Muscle of leg (tissue), 11 donors: ENCODE data around the gene BRF1. TPM values are rescaled to one million over a fixed set of nuclear protein-coding genes. Genes with fewer than 3 reads are reported as not detected.

Experiments used
- DNase-seq: peaks from one replicate; pipeline ENCODE4 v3.0.0; 2013
- H3K27ac ChIP-seq: one replicate; pipeline ENCODE4 v1.5.1; 2013; ENCODE audit warnings: mild to moderate bottlenecking, low read length, control low read depth
- H3K27me3 ChIP-seq: one replicate; pipeline ENCODE4 v1.6.1; 2013; ENCODE audit warnings: low read length; ENCODE audit not compliant: control insufficient read depth, insufficient read depth
- H3K36me3 ChIP-seq: one replicate; pipeline ENCODE4 v1.6.1; 2013; ENCODE audit warnings: low read length; ENCODE audit not compliant: control insufficient read depth, insufficient read depth
- H3K4me1 ChIP-seq: one replicate; pipeline ENCODE4 v1.6.1; 2013; ENCODE audit warnings: low read length; ENCODE audit not compliant: control insufficient read depth, insufficient read depth
- H3K4me3 ChIP-seq: one replicate; pipeline ENCODE4 v1.5.1; 2013; ENCODE audit warnings: low read length, control low read depth
- H3K9me3 ChIP-seq: replicated peaks from 2 replicates; pipeline ENCODE4 v1.6.1; 2013; ENCODE audit warnings: low read depth, low read length; ENCODE audit not compliant: control insufficient read depth
- WGBS: methylation state at CpG from one replicate; pipeline ENCODE4 v1.1.5; 2013; ENCODE audit warnings: missing lambda C conversion rate; ENCODE audit not compliant: insufficient coverage; 5-methylcytosine and 5-hydroxymethylcytosine counted together
- polyA plus RNA-seq, 8 donors: library from polyadenylated mRNA; unstranded; fragments of 120-200 nt; gene quantifications; one replicate each; pipeline versions ENCODE4 v1.2.1 to v1.2.3, GENCODE V29; 2013; ENCODE audit warnings: inconsistent platforms in 1 of 8, low replicate concordance in 1 of 8; ENCODE audit not compliant: insufficient read length in 8 of 8, insufficient read depth in 1 of 8
- total RNA-seq: library from RNA; stranded (reverse); fragments of 120-200 nt; gene quantifications from one replicate; pipeline ENCODE4 v1.2.4, GENCODE V29; 2013

The BRF1 gene
- total and polyA plus RNA-seq, 9 donors = 25.3 to 31.3 (median 28.1) TPM

DNA sequence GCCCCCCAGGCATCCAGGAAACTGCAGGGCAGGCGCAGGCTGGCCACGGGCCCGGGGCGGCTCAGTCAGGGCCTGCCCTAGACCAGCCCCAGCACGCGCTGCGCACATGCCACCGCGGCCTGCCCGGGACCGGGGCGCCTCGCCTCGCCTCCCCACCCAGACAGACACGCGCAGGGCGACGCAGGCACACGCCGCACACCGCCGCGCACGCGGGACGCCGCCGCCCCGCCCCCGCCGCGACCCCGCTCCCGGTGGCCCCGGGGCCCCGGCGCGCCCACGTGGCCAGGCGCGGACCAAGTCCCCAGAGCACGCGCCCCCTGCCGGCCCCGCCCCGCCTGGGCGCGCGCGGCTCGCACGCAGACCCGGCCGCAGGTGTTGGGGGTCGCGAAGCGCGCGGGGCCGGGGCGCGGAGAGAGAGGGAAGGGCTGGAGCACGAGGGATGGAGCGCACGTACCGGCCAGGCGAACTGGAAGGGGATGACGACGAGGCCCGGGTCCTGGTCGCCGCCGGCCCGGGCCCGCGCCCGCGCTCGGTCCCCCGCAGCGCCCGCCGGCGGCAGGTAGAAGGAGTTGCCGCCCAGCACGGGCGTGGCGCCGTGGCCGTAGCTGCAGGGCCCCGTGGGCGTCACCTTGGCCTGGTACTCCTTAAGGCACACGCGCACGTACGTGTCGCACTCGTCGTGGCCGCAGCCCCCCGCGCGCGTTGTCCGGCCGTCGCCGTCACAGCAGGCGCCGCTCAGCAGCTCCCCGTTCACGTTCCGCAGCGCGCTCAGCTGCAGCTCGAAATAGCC lies 133.3 kb downstream of the BRF1 start:
- Histone ChIP-seq H3K9me3 (no peaks in the 10 kb centered on the region), H3K27ac (no peak overlapping the region), H3K27me3 (peaks cover 30% of the 10 kb centered on the region), H3K4me1 (peaks cover 79% of the 10 kb centered on the region), H3K36me3 (no peaks in the 10 kb centered on the region), H3K4me3 (peak overlapping the region; percentile 27)
- WGBS = 2% methylated on average over 109 of the region's 116 CpGs
- peak; percentile 58 for DNase-seq

DNA sequence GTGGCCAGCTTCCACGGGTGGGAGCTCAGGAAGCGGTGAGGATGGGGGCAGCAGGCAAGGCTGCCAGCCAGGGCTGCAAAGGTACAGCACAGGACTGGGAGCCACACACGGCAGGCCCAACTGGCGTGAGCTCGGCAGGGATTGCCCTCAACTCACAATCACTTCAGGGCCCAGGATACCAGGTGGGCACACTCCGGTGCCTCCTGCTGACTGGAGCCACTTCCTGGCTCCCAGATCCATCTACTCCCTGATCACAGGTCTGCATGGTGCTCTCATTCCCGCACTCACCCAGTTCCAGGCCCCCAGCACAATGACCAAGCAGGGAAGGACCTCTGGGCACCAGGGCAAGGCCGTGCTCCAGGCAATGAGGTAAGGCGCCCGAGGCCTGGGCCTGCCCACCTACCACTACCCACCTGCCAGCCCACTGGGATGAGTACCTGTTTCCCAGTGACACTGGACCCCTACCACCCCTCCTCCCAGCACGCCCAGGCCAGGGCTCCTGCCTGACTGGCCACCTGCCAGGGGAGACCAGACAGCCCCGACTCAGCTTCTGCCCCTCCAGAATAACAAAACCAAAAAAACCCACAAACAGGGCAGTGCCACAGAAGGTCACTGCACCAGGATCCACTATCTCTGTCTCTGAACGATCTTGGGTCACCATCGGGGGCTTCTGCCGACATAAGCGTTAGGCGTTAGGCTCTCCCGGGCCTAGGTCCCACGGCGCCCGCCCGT lies 134.1 kb downstream of the BRF1 start:
- H3K4me3 ChIP-seq = peak overlapping the region; percentile 27
- H3K27ac ChIP-seq = peak overlapping the region; percentile 35
- WGBS = 58% methylated on average over 21 of the region's 22 CpGs
- no peaks in the 10 kb centered on the region for H3K36me3 ChIP-seq
- H3K27me3 ChIP-seq = peaks cover 30% of the 10 kb centered on the region
- no peak for DNase-seq
- H3K9me3 ChIP-seq = no peaks in the 10 kb centered on the region
- peaks cover 72% of the 10 kb centered on the region for H3K4me1 ChIP-seq

DNA sequence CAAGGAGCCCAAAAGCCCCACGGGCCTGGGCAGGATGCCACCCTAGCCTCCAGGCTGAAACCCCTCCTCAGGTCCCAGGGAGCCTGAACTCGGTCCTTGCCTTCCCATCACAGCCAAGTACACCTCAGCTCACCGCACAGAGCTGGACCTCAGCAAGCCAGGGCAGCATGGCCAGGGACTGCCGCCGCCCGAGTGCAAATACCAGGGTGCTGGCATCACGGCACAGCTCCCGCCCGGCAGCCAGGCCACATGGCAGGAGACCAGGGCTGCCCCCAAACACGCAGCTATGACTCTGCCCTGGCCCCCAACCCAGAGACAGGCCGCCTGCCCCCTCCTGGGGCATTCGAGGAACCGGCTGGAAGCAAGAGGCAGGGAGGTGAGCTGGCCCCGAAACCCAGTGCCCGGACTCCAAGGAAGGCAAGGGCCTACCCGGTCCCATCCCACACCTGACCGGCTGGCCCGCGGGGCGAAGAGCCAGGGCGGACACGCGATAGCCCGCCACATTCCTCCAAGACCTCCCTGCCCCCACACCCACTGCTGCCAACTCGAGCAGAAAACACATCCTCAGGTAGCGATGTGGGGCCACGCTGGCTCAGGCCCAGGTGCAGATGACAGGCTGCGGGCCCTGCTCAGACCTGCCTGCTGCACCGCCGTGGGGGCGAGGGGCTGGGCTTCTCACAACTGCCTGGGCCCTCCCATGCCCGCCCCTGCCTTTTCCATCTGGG lies 134.9 kb downstream of the BRF1 start:
- Histone ChIP-seq H3K4me3 (no peak overlapping the region), H3K27ac (peak overlapping the region; percentile 7), H3K36me3 (no peaks in the 10 kb centered on the region), H3K9me3 (no peaks in the 10 kb centered on the region), H3K4me1 (peaks cover 64% of the 10 kb centered on the region), H3K27me3 (peaks cover 30% of the 10 kb centered on the region)
- DNase-seq = no peak
- WGBS = 83% methylated on average over 32 of the region's 32 CpGs

DNA sequence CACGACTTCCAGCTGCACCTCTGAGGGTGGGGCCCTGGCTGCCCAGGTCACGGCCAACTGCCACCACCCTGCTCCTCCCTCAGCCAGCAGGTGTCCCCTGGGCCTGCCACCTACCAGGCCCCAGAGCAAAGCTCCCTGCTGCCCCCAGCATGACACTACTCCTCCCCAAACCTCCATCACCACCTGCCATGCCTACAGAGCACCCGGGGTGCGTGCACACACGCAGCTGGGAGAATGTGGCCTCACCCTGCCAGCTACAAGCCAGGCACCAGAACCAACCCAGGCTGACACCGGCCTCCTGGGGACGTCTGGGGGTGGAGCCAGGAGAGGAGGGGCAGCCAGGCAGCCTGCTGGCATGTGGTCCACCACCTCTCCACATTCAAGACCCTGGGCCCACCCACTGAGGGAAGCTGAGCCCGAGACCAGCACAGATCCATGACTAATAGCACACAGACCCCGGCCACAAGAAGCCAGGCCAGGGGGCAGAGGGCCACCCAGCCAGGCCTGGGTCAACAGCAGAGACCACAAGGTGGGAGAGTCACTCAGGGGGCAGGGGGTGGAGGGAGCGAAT lies 135.6 kb downstream of the BRF1 start:
- Histone ChIP-seq H3K9me3 (no peaks in the 10 kb centered on the region), H3K27me3 (peaks cover 26% of the 10 kb centered on the region), H3K4me1 (peaks cover 57% of the 10 kb centered on the region), H3K27ac (peak overlapping the region; percentile 7), H3K36me3 (no peaks in the 10 kb centered on the region), H3K4me3 (no peak overlapping the region)
- no peak for DNase-seq
- WGBS = 56% methylated on average over 3 of the region's 10 CpGs

DNA sequence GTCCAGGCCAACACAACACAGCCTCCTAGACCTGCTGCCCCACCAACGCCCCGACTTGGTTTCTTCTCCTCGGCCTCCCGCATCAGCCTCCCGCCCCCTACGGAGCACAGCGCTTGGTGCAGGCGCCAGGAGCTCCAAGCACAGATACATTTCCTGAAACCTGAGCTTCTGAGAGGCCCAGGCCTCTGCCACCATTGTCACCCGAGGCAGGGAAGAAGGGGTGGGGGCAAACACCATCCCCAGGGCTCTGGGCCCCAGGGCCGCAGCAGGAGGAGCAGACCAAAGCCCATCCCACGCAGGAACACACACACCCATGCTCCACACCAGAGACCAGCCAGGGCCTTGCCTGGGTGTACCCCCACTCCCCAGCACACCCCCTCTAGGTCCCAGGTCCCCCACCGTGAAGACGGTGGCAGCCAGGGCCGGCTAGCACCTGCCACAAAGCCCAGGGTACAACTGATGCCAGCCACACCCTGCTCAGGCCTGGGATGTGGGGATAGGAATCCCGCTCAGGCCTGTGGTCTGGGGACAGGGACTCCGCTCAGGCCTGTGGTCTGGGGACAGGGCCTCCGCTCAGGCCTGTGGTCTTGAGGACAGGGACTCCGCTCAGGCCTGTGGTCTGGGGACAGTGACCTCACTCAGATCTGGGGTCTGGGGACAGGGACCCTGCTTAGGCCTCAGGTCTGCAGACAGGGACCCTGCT lies 137.6 kb downstream of the BRF1 start:
- peaks cover 14% of the 10 kb centered on the region for H3K27me3 ChIP-seq
- no peak overlapping the region for H3K4me3 ChIP-seq
- no peaks in the 10 kb centered on the region for H3K36me3 ChIP-seq
- WGBS = 84% methylated on average over 14 of the region's 18 CpGs
- no peaks in the 10 kb centered on the region for H3K9me3 ChIP-seq
- peaks cover 47% of the 10 kb centered on the region for H3K4me1 ChIP-seq
- H3K27ac ChIP-seq = no peak overlapping the region
- no peak for DNase-seq

DNA sequence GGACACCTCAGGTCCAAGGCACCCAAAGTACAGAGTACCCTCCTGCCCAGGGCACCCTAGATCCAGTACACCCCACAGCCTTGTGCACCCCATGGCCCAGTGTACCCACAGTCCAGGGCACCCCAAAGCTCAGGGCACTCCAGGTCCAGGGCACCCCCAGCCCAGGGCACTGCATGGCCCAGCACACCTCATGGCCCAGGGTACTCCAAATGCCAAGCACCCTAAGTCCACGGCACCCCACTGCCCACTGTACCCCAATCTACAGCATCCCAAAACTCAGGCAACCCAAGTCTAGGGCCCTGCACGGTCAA lies 138.2 kb downstream of the BRF1 start:
- no peak overlapping the region for H3K27ac ChIP-seq
- WGBS = 86% methylated on average over 2 of the region's 2 CpGs

DNA sequence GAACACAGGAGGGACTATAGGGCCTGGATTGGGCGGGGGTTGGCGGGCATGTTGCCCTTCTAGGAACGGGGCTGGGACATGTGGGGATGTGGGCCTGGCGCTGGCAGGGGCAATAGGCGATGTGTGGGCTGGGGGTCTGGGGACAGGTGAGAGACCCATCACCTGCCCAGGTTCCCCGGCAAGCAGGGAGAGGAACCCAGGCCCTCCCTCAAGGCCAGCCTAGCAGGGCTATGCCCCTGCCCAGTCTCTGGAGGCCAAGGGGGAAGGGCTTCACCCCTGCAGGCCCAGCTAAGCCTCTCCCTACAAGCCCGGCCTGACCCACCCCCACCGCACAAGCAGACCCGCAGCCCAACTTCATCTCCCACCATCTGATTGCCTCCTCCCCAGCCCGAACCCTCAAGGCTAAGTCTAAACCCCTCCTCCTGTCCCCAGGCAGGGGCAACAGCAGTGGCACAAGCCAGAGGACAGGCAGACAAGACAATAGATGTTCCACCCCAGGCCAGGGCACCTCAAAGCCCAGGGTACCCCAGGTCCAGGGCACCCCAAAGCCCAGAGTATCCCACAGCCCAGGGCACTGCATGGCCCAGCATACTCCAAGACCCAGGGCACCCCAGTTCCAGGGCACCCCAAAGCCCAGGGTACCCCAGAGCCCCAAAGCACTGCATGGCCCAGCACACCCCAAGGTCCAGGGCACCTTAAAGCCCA lies 138.7 kb downstream of the BRF1 start:
- H3K9me3 ChIP-seq = no peaks in the 10 kb centered on the region
- peaks cover 10% of the 10 kb centered on the region for H3K27me3 ChIP-seq
- 73% methylated on average over 7 of the region's 10 CpGs for WGBS
- no peak overlapping the region for H3K27ac ChIP-seq
- peaks cover 46% of the 10 kb centered on the region for H3K4me1 ChIP-seq
- no peaks in the 10 kb centered on the region for H3K36me3 ChIP-seq
- H3K4me3 ChIP-seq = no peak overlapping the region
- DNase-seq = peak; percentile 35

More for the DNA sequence above, 138.2 kb downstream of the BRF1 start:
- Histone ChIP-seq H3K4me3 (no peak overlapping the region), H3K9me3 (no peaks in the 10 kb centered on the region), H3K4me1 (peaks cover 47% of the 10 kb centered on the region), H3K27me3 (peaks cover 11% of the 10 kb centered on the region), H3K36me3 (no peaks in the 10 kb centered on the region)
- DNase-seq = no peak

DNA sequence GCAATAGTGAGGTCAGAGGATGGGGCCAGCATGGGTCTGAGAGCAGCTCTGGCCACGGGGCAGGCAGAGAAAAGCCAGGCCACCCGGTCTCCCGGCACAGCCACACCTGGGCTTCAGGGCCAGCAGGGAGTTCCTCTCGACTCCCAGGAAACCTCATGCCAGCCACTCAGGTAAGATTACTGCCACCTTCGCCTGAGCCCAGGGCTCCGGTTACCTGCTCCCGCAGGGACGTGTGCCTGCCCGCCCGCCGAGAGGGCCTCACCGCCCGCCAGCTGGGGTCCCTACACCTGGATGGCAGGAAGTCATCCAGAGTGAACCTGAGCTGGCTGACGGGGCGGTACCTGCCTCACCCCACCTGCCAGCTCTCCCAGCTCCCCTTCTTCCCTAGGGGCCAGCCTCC lies 139.5 kb downstream of the BRF1 start:
- Histone ChIP-seq H3K36me3 (no peaks in the 10 kb centered on the region), H3K4me1 (peaks cover 41% of the 10 kb centered on the region), H3K9me3 (no peaks in the 10 kb centered on the region), H3K4me3 (no peak overlapping the region), H3K27ac (no peak overlapping the region), H3K27me3 (peaks cover 2% of the 10 kb centered on the region)
- WGBS = 67% methylated on average over 15 of the region's 15 CpGs
- DNase-seq = no peak

DNA sequence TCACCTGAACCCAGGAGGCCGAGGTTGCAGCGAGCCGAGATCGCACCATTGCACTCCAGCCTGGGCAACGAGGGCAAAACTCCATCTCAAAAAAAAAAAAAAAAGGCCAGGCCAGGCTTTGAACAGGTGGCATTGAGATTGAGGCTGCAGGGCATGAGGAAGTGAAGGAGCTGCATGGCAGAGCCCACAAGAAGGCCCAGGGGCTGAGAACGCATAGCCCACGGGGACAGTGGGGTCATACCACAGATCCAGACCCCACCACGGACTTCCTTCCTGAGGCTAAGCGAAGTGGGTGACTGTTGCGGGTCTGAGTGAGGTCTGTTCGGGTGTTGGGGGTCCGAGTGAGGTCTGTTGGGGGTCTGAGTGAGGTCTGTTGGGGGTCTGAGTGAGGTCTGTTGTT lies 140.0 kb downstream of the BRF1 start:
- H3K4me1 ChIP-seq = peaks cover 39% of the 10 kb centered on the region
- WGBS = 75% methylated on average over 5 of the region's 12 CpGs

More for the DNA sequence above, 140.0 kb downstream of the BRF1 start:
- H3K9me3 ChIP-seq = no peaks in the 10 kb centered on the region
- no peak overlapping the region for H3K27ac ChIP-seq
- peaks cover under 1% of the 10 kb centered on the region for H3K36me3 ChIP-seq
- H3K27me3 ChIP-seq = no peaks in the 10 kb centered on the region
- DNase-seq = no peak
- no peak overlapping the region for H3K4me3 ChIP-seq
